ENCODE measurements around the gene PHF14. TPM values are rescaled to one million over a fixed set of nuclear protein-coding genes. Genes with fewer than 3 reads are reported as not detected.
"Not testable (repeated sequence)": the region's sequence is repeated elsewhere in the genome, so short reads cannot be mapped to it uniquely, and the experiment has no call there.

Gene PHF14
- 10 to 100 TPM; 26.9 to 29.1 TPM for total RNA-seq

- POLR2A ChIA-PET: interaction anchor here (0.7 to 5.4 kb wide), 4 partner anchors 14 to 65 kb away, joined by 3 to 74 read pairs (median 4); a partner anchor contains a TSS
- DNase-seq: peak; percentile 96
- H3K27ac Mint-ChIP-seq: peak within 1 kb of the TSS; percentile 83
- peaks cover 4% of the 10 kb centered on the region for H3K27me3 Mint-ChIP-seq
- H3K4me1 Mint-ChIP-seq: peaks cover 44% of the 10 kb centered on the region
- CTCF ChIA-PET: interaction anchor here (2.0 kb wide), 1 partner anchor 33 kb away, joined by 7 read pairs; a partner anchor contains a TSS
- H3K9me3 Mint-ChIP-seq: no peaks in the 10 kb centered on the region
- peaks cover 27% of the 10 kb centered on the region for H3K36me3 Mint-ChIP-seq (ENCODE audit: low read depth)
- H3K4me3 Mint-ChIP-seq: peak within 1 kb of the TSS; percentile 85
Measured at GRCh38 chr7:10973061-10973941, at the start of gene PHF14. TSS of gene PHF14 (plus strand) at chr7:10973872. CDS start at chr7:10974324, 452 bp downstream.

GRCh38 chr7:10924370-10924769, 49.3 kb upstream of the PHF14 start:
- POLR2A ChIA-PET: no interaction called here
- H3K36me3 Mint-ChIP-seq (ENCODE audit: low read depth): no peaks in the 10 kb centered on the region
- H3K4me1 Mint-ChIP-seq: no peaks in the 10 kb centered on the region
- no peak for DNase-seq
- no peaks in the 10 kb centered on the region for H3K27me3 Mint-ChIP-seq
- H3K27ac Mint-ChIP-seq: no peak overlapping the region
- H3K4me3 Mint-ChIP-seq: no peak overlapping the region
- no peaks in the 10 kb centered on the region for H3K9me3 Mint-ChIP-seq
- CTCF ChIA-PET: interaction anchor here (0.9 kb wide), 1 partner anchor 69 kb away, joined by 4 read pairs; no protein-coding TSS in a partner anchor

- H3K4me3 Mint-ChIP-seq, CTCF ChIA-PET, H3K27ac Mint-ChIP-seq, H3K27me3 Mint-ChIP-seq, H3K9me3 Mint-ChIP-seq, H3K4me1 Mint-ChIP-seq, DNase-seq: not testable (repeated sequence)
- peaks cover 13% of the 10 kb centered on the region for H3K36me3 Mint-ChIP-seq (ENCODE audit: low read depth)
- POLR2A ChIA-PET: interaction anchor here (1.2 kb wide), 1 partner anchor 8 kb away, joined by 4 read pairs; no protein-coding TSS in a partner anchor
Measured at GRCh38 chr7:10928203-10928602, 45.5 kb upstream of the PHF14 start.

- Mint-ChIP-seq H3K4me1 (no peaks in the 10 kb centered on the region), H3K27ac (no peak overlapping the region), H3K27me3 (no peaks in the 10 kb centered on the region), H3K9me3 (no peaks in the 10 kb centered on the region), H3K4me3 (no peak overlapping the region), H3K36me3 (ENCODE audit: low read depth) (peaks cover 24% of the 10 kb centered on the region)
- POLR2A ChIA-PET: interaction anchor here (1.9 kb wide), 1 partner anchor 10 kb away, joined by 14 read pairs; a partner anchor contains a TSS
- CTCF ChIA-PET: no interaction called here
- no peak for DNase-seq
Measured at GRCh38 chr7:10930551-10930950, 43.1 kb upstream of the PHF14 start.

- POLR2A ChIA-PET: interaction anchor here (1.9 kb wide), 1 partner anchor 9 kb away, joined by 14 read pairs; a partner anchor contains a TSS
- peaks cover 30% of the 10 kb centered on the region for H3K36me3 Mint-ChIP-seq (ENCODE audit: low read depth)
- CTCF ChIA-PET: no interaction called here
Measured at GRCh38 chr7:10931161-10931560, 42.5 kb upstream of the PHF14 start.

GRCh38 chr7:10934292-10934691, 39.4 kb upstream of the PHF14 start:
- POLR2A ChIA-PET: no interaction called here
- H3K27me3 Mint-ChIP-seq: no peaks in the 10 kb centered on the region

More at GRCh38 chr7:10931161-10931560, 42.5 kb upstream of the PHF14 start:
- Mint-ChIP-seq H3K9me3 (no peaks in the 10 kb centered on the region), H3K27ac (no peak overlapping the region), H3K27me3 (no peaks in the 10 kb centered on the region), H3K4me1 (peaks cover 1% of the 10 kb centered on the region), H3K4me3 (no peak overlapping the region)
- DNase-seq: no peak

GRCh38 chr7:10939237-10939910, 34.3 kb upstream of the PHF14 start:
- no peaks in the 10 kb centered on the region for H3K27me3 Mint-ChIP-seq
- ChIA-PET CTCF (interaction anchor here (1.2 to 2.4 kb wide), 3 partner anchors 35 to 1747 kb away, joined by 3 to 18 read pairs (median 7); partner anchors contain the start of gene PHF14), POLR2A (interaction anchor here (0.6 to 5.6 kb wide), 9 partner anchors 9 to 188 kb away, joined by 3 to 74 read pairs (median 5); partner anchors contain the start of gene PHF14)
- no peak overlapping the region for H3K27ac Mint-ChIP-seq
- peaks cover 15% of the 10 kb centered on the region for H3K4me1 Mint-ChIP-seq
- H3K9me3 Mint-ChIP-seq: no peaks in the 10 kb centered on the region
- no peak for DNase-seq
- H3K36me3 Mint-ChIP-seq (ENCODE audit: low read depth): peaks cover 37% of the 10 kb centered on the region
- no peak overlapping the region for H3K4me3 Mint-ChIP-seq

More at GRCh38 chr7:10934292-10934691, 39.4 kb upstream of the PHF14 start:
- H3K4me1 Mint-ChIP-seq: peaks cover 15% of the 10 kb centered on the region
- peaks cover 53% of the 10 kb centered on the region for H3K36me3 Mint-ChIP-seq (ENCODE audit: low read depth)
- H3K27ac Mint-ChIP-seq: no peak overlapping the region
- CTCF ChIA-PET: no interaction called here
- H3K9me3 Mint-ChIP-seq: no peaks in the 10 kb centered on the region
- no peak for DNase-seq
- no peak overlapping the region for H3K4me3 Mint-ChIP-seq

- H3K4me1 Mint-ChIP-seq: peaks cover 15% of the 10 kb centered on the region
- H3K9me3 Mint-ChIP-seq: no peaks in the 10 kb centered on the region
- peak; percentile 87 for DNase-seq
- no peaks in the 10 kb centered on the region for H3K27me3 Mint-ChIP-seq
- H3K27ac Mint-ChIP-seq: no peak overlapping the region
- ChIA-PET CTCF (interaction anchor here (0.6 to 2.4 kb wide), 6 partner anchors 34 to 1747 kb away, joined by 3 to 18 read pairs (median 4); partner anchors contain the start of gene PHF14), POLR2A (interaction anchor here (0.6 to 5.6 kb wide), 12 partner anchors 9 to 187 kb away, joined by 3 to 74 read pairs (median 3); partner anchors contain the start of gene PHF14)
- H3K36me3 Mint-ChIP-seq (ENCODE audit: low read depth): peaks cover 33% of the 10 kb centered on the region
- H3K4me3 Mint-ChIP-seq: no peak overlapping the region
Measured at GRCh38 chr7:10939911-10940703, 33.6 kb upstream of the PHF14 start.

- DNase-seq: no peak
- POLR2A ChIA-PET: interaction anchor here (0.6 to 5.6 kb wide), 10 partner anchors 9 to 186 kb away, joined by 3 to 74 read pairs (median 4); partner anchors contain the start of gene PHF14
- H3K9me3 Mint-ChIP-seq: no peaks in the 10 kb centered on the region
Measured at GRCh38 chr7:10940704-10941355, 32.8 kb upstream of the PHF14 start.

GRCh38 chr7:10950494-10950893, 23.2 kb upstream of the PHF14 start:
- H3K27me3 Mint-ChIP-seq: peaks cover 2% of the 10 kb centered on the region
- peaks cover 2% of the 10 kb centered on the region for H3K9me3 Mint-ChIP-seq
- POLR2A ChIA-PET: interaction anchor here (1.4 kb wide), 1 partner anchor 11 kb away, joined by 5 read pairs; a partner anchor contains a TSS
- CTCF ChIA-PET: no interaction called here
- DNase-seq: no peak
- no peak overlapping the region for H3K27ac Mint-ChIP-seq
- no peaks in the 10 kb centered on the region for H3K36me3 Mint-ChIP-seq (ENCODE audit: low read depth)
- no peak overlapping the region for H3K4me3 Mint-ChIP-seq
- H3K4me1 Mint-ChIP-seq: no peaks in the 10 kb centered on the region

More at GRCh38 chr7:10940704-10941355, 32.8 kb upstream of the PHF14 start:
- Mint-ChIP-seq H3K27ac (no peak overlapping the region), H3K4me3 (no peak overlapping the region), H3K4me1 (peaks cover 15% of the 10 kb centered on the region), H3K36me3 (ENCODE audit: low read depth) (peaks cover 26% of the 10 kb centered on the region), H3K27me3 (no peaks in the 10 kb centered on the region)
- CTCF ChIA-PET: interaction anchor here (0.6 to 2.4 kb wide), 5 partner anchors 33 to 487 kb away, joined by 3 to 18 read pairs (median 5); partner anchors contain the start of gene PHF14

- H3K9me3 Mint-ChIP-seq; H3K4me3 Mint-ChIP-seq; DNase-seq; H3K27me3 Mint-ChIP-seq; CTCF ChIA-PET; H3K4me1 Mint-ChIP-seq; H3K36me3 Mint-ChIP-seq (ENCODE audit: low read depth); H3K27ac Mint-ChIP-seq: not testable (repeated sequence)
- POLR2A ChIA-PET: interaction anchor here (1.4 kb wide), 1 partner anchor 11 kb away, joined by 5 read pairs; a partner anchor contains a TSS
Measured at GRCh38 chr7:10950974-10951578, 22.6 kb upstream of the PHF14 start.

Data from activated CD4-positive, alpha-beta memory T cell treated with anti-CD3 and anti-CD28 coated beads, Interleukin-2, amount 10 ng/mL, durations not matched to agents 7 days and 5 days (primary cell).